IMR-90 (cell line): Measurements from ENCODE around the gene TRPV4. TPM values are rescaled to one million over a fixed set of nuclear protein-coding genes. Genes with fewer than 3 reads are reported as not detected.

ENCODE experiments used
- ATAC-seq: fragments of 200-7000 bp; cut with Tn5 transposase; 2 replicates; pipeline ENCODE4 v1.9.1; 2020; ENCODE audit warnings: low read depth, mild to moderate bottlenecking, moderate library complexity
- BruUV-seq: library from RNA; stranded (reverse); fragments of 400-500 nt; replicated peaks from 2 replicates; lab custom pipeline; 2021; lab: Mats Ljungman, UMichigan
- CTCF ChIA-PET: fragments of 300-600 bp; formaldehyde crosslinking; extraction: SDS; loops from one replicate; lab custom pipeline; 2021; ENCODE audit warnings: antibody characterized with exemption; lab: Yijun Ruan, JAX
- POLR2A ChIA-PET: fragments of 300-600 bp; sonication (Branson Sonifier 250); formaldehyde crosslinking; loops from one replicate; lab custom pipeline; 2022; ENCODE audit warnings: antibody characterized with exemption; ENCODE audit not compliant: unreplicated experiment; lab: Charles Lee
- DNase-seq: peaks from one replicate; pipeline ENCODE4 v3.0.0; 2013
- H2AFZ ChIP-seq: replicated peaks from 2 replicates; pipeline ENCODE3; 2013; ENCODE audit warnings: low read length, mild to moderate bottlenecking; ENCODE audit not compliant: poor library complexity
- H2AK5ac ChIP-seq: 2 replicates; pipeline ENCODE4 v1.6.1; 2013; ENCODE audit warnings: low read depth, low read length, inconsistent platforms
- H2AK9ac ChIP-seq: replicated peaks from 2 replicates; pipeline ENCODE3; 2013; ENCODE audit warnings: mild to moderate bottlenecking, low read depth, low read length, moderate library complexity; ENCODE audit not compliant: poor library complexity
- H2BK120ac ChIP-seq: 2 replicates; pipeline ENCODE4 v1.6.1; 2013; ENCODE audit warnings: low read depth, low read length, inconsistent platforms
- H2BK15ac ChIP-seq: 3 replicates; pipeline ENCODE4 v1.6.1; 2013; ENCODE audit warnings: low read depth, low read length, inconsistent platforms
- H2BK20ac ChIP-seq: 2 replicates; pipeline ENCODE4 v1.6.1; 2013; ENCODE audit warnings: low read depth, mild to moderate bottlenecking, inconsistent platforms, low read length, moderate library complexity
- H2BK5ac ChIP-seq: 2 replicates; pipeline ENCODE4 v1.6.1; 2013; ENCODE audit warnings: mild to moderate bottlenecking, low read depth, low read length, inconsistent platforms; ENCODE audit not compliant: poor library complexity, severe bottlenecking
- H3K14ac ChIP-seq: replicated peaks from 2 replicates; pipeline ENCODE4 v1.6.1; 2013; ENCODE audit warnings: low read depth, low read length, inconsistent platforms
- H3K18ac ChIP-seq: 2 replicates; pipeline ENCODE4 v1.6.1; 2013; ENCODE audit warnings: low read depth, low read length, control low read depth
- H3K23ac ChIP-seq: 2 replicates; pipeline ENCODE4 v1.6.1; 2013; ENCODE audit warnings: low read depth, low read length, inconsistent platforms
- H3K27ac ChIP-seq: 2 replicates; pipeline ENCODE4 v1.5.1; 2013; ENCODE audit warnings: mild to moderate bottlenecking, control low read depth, low read length; ENCODE audit not compliant: insufficient read depth
- H3K27me3 ChIP-seq: 2 replicates; pipeline ENCODE4 v1.6.1; 2013; ENCODE audit warnings: low read length; ENCODE audit not compliant: control insufficient read depth, insufficient read depth
- H3K36me3 ChIP-seq: 2 replicates; pipeline ENCODE4 v1.6.1; 2013; ENCODE audit warnings: low read length, mixed read lengths; ENCODE audit not compliant: control insufficient read depth, insufficient read depth
- H3K4ac ChIP-seq: 2 replicates; pipeline ENCODE4 v1.6.1; 2013; ENCODE audit warnings: low read depth, low read length, inconsistent platforms
- H3K4me1 ChIP-seq: 2 replicates; pipeline ENCODE4 v1.6.1; 2013; ENCODE audit warnings: low read length, mixed read lengths; ENCODE audit not compliant: control insufficient read depth, insufficient read depth
- H3K4me2 ChIP-seq: 2 replicates; pipeline ENCODE4 v1.6.1; 2013; ENCODE audit warnings: low read depth, mild to moderate bottlenecking, control low read depth, low read length, moderate library complexity
- H3K4me3 ChIP-seq: 2 replicates; pipeline ENCODE4 v1.5.1; 2013; ENCODE audit warnings: low read depth, mild to moderate bottlenecking, control low read depth, low read length, moderate library complexity; ENCODE audit not compliant: insufficient read depth
- H3K56ac ChIP-seq: 2 replicates; pipeline ENCODE4 v1.6.1; 2013; ENCODE audit warnings: low read length, inconsistent platforms; ENCODE audit not compliant: insufficient read depth; ENCODE audit errors: extremely low read depth
- H3K79me1 ChIP-seq, 2 experiments: 2 replicates each; pipeline ENCODE4 v1.6.1; 2013; ENCODE audit warnings: low read length in 2 of 2, inconsistent platforms in 1 of 2, low read depth in 1 of 2
- H3K9ac ChIP-seq: 2 replicates; pipeline ENCODE4 v1.6.1; 2013; ENCODE audit warnings: low read depth, low read length, control low read depth
- H3K9me1 ChIP-seq: 2 replicates; pipeline ENCODE4 v1.6.1; 2013; ENCODE audit warnings: low read length, inconsistent platforms; ENCODE audit not compliant: insufficient read depth
- H3K9me3 ChIP-seq: 2 replicates; pipeline ENCODE4 v1.6.1; 2013; ENCODE audit warnings: low read length; ENCODE audit not compliant: control insufficient read depth, insufficient read depth
- H4K20me1 ChIP-seq: 2 replicates; pipeline ENCODE4 v1.6.1; 2013; ENCODE audit warnings: low read length, inconsistent platforms; ENCODE audit not compliant: insufficient read depth
- H4K5ac ChIP-seq: 2 replicates; pipeline ENCODE4 v1.6.1; 2013; ENCODE audit warnings: mild to moderate bottlenecking, low read depth, low read length, control low read depth
- H4K8ac ChIP-seq, 2 experiments: 2 replicates each; pipeline ENCODE4 v1.6.1; 2013; ENCODE audit warnings: low read depth in 2 of 2, low read length in 2 of 2, control low read depth in 1 of 2, inconsistent platforms in 1 of 2
- H4K91ac ChIP-seq: 2 replicates; pipeline ENCODE4 v1.6.1; 2013; ENCODE audit warnings: low read depth, low read length, inconsistent platforms; ENCODE audit not compliant: insufficient read depth
- RAD21 ChIP-seq: IDR thresholded peaks from 2 replicates; pipeline ENCODE4 v1.6.1; 2012; ENCODE audit warnings: low read length, improper control_type of control experiment
- WGBS, 2 experiments: methylation state at CpG; one replicate each; pipeline versions ENCODE4 v1.1.5 to v1.1.7; 2013; ENCODE audit warnings: missing lambda C conversion rate in 2 of 2; ENCODE audit not compliant: insufficient read length in 1 of 2; ENCODE audit errors: extremely low coverage in 2 of 2; 5-methylcytosine and 5-hydroxymethylcytosine counted together
- dilution Hi-C: fragments of 300-500 bp; cut with HindIII; formaldehyde crosslinking; loops from one replicate; pipeline ENCODE4 v1.14.3; 2018; ENCODE audit warnings: low sequenced_read_pairs; ENCODE audit not compliant: unreplicated experiment
- in situ Hi-C: fragments of 300-500 bp; cut with MboI; formaldehyde crosslinking; loops from 3 replicates; pipeline ENCODE4 v1.14.3; 2019; ENCODE audit warnings: low sequenced_read_pairs, inconsistent platforms, mixed read lengths
- intact Hi-C: fragments of 100-400 bp; cut with micrococcal nuclease; formaldehyde crosslinking; loops from 2 replicates; pipeline ENCODE4 v1.10.0; 2022
- polyA plus RNA-seq, 3 experiments: library from polyadenylated mRNA; depleted of rRNA; stranded (reverse); fragments of >200 nt; gene quantifications; 2 replicates each; pipeline ENCODE4 v1.2.3, GENCODE V29; 2012; ENCODE audit warnings: low replicate concordance in 1 of 3
- total RNA-seq: library from RNA; depleted of rRNA; stranded (reverse); fragments of >200 nt; gene quantifications from 2 replicates; pipeline ENCODE4 v1.2.3, GENCODE V29; 2012
- TF ChIP-seq, protein P1 (sequence below): conservative IDR thresholded peaks from 2 replicates; pipeline ENCODE4 v1.5.1; 2012; ENCODE audit warnings: mild to moderate bottlenecking, low read depth, low read length, improper control_type of control experiment

The TRPV4 gene
- total and polyA plus RNA-seq, 2 of the 4 experiments (the other 2 are of a cell fraction): 1.1 to 6.1 TPM

DNA sequence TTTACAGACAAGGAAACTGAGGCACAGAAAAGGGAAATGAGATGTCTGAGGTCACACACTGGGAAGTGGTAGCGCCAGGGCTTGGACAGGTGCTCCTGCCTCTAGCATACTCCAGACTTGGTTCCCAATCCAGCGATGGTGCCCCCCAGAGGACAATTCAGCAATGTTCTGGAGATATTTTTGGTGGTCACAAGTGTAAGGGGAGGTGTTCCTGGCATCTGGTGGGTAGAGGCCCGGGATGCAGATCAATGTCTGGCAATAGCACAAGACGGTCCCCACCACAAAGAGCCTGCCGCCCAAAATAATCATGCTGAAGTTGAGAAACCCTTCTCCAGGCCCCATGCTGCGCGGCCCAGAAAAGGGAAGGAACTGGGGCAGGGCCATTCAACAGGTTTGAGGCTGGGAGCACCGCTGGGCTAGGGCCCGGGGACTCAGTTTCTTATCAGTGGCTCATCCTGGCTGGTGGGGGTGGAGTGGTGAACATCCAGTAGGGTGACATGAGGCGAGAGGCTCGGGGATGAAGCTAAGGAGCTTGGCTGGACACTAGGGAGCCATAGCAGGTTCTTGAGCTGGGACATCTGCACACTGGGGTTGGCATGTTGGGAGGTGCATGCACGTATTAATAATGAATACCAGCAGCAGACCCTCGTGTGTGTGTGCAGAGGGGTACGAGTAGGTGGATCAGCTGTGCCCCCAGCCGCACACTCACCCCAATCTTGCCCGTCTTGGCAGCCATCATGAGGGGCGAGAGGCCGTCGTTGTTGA, 35.1 kb downstream of the TRPV4 start:
- no peak overlapping the region for H3K4me2 ChIP-seq
- ChIA-PET POLR2A (no interaction called here), CTCF (no interaction called here)
- H3K23ac ChIP-seq: no peak overlapping the region
- 79% methylated on average over 14 of the region's 19 CpGs; no CpG with 5 or more reads in 1 of the 2 experiments for WGBS, 2 experiments
- no peak overlapping the region for H3K27ac ChIP-seq
- intact Hi-C loops (no loop called here), dilution Hi-C loops (no loop called here), in situ Hi-C loops (no loop called here)
- H3K9me3 ChIP-seq: no peaks in the 10 kb centered on the region
- no peak overlapping the region for H3K14ac ChIP-seq
- no peak overlapping the region for H3K4me3 ChIP-seq
- no peak overlapping the region for H4K91ac ChIP-seq
- no peaks in the 10 kb centered on the region for H3K79me1 ChIP-seq
- H2BK15ac ChIP-seq: no peak overlapping the region
- no peak for TF ChIP-seq RAD21
- TF ChIP-seq, protein P1, sequence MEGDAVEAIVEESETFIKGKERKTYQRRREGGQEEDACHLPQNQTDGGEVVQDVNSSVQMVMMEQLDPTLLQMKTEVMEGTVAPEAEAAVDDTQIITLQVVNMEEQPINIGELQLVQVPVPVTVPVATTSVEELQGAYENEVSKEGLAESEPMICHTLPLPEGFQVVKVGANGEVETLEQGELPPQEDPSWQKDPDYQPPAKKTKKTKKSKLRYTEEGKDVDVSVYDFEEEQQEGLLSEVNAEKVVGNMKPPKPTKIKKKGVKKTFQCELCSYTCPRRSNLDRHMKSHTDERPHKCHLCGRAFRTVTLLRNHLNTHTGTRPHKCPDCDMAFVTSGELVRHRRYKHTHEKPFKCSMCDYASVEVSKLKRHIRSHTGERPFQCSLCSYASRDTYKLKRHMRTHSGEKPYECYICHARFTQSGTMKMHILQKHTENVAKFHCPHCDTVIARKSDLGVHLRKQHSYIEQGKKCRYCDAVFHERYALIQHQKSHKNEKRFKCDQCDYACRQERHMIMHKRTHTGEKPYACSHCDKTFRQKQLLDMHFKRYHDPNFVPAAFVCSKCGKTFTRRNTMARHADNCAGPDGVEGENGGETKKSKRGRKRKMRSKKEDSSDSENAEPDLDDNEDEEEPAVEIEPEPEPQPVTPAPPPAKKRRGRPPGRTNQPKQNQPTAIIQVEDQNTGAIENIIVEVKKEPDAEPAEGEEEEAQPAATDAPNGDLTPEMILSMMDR: peak; percentile 13; the same call in 1 of the 2 replicates
- no peak overlapping the region for H3K18ac ChIP-seq
- no peaks in the 10 kb centered on the region for H3K9me1 ChIP-seq
- H3K27me3 ChIP-seq: no peaks in the 10 kb centered on the region
- ATAC-seq (no peak), DNase-seq (no peak)
- peaks cover 6% of the 10 kb centered on the region; the same call in 1 of the 2 replicates for H3K36me3 ChIP-seq
- no TSS peak for BruUV-seq
- H3K4me1 ChIP-seq: no peaks in the 10 kb centered on the region
- H2AFZ ChIP-seq: no peak overlapping the region
- no peak overlapping the region for H2BK20ac ChIP-seq
- no peak overlapping the region for H3K56ac ChIP-seq
- no peak overlapping the region for H2BK120ac ChIP-seq
- no peak overlapping the region for H3K4ac ChIP-seq
- no peak overlapping the region for H3K9ac ChIP-seq
- no peak overlapping the region for H4K8ac ChIP-seq
- H2BK5ac ChIP-seq: no peak overlapping the region
- H2AK5ac ChIP-seq: no peak overlapping the region
- no peak overlapping the region for H4K5ac ChIP-seq
- H4K20me1 ChIP-seq: no peaks in the 10 kb centered on the region
- no peak overlapping the region for H2AK9ac ChIP-seq
